HG03095 (cell line): ENCODE measurements around the gene THAP5.

Experiments used
- ATAC-seq: cut with Tn5 transposase; IDR thresholded peaks from one replicate; pipeline ENCODE4 v1.9.1; 2021; ENCODE audit warnings: moderate library complexity; ENCODE audit not compliant: unreplicated experiment

The THAP5 gene

DNA sequence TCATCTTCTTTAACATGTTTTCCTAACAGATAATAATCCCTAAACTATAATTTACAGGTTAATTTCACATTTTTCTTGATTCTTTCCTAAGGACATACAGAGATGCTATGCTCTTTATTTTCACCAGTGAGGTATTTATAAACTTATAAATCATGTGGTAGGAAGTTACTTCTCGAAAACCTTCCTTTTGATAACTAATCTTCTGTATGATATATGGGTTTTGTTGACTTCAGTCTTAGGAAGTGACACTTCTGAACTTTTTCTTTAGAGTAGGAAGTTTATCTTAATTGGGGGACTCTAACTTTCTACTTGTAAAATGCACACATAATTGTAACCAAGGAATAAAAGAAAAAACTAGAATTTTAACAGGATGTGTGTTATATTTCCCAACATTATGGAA lies 33.8 kb downstream of the THAP5 start:
- ATAC-seq = no peak

DNA sequence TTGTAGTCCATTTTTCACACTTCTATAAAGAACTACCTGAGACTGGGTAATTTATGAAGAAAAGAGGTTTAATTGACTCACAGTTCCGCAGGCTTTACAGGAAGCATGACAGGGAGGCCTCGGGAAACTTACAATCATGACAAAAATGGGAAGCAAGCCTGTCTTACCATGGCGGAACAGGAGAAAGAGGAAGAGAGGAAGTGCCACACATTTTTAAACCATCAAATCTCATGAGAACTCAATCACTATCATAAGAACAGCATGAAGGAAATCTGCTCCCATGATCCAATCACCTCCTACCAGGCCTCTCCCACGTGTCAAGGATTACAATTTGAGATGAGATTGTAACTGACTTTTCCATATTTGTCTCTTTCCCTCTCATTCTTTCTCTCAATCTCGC lies 34.2 kb downstream of the THAP5 start:
- ATAC-seq = no peak

DNA sequence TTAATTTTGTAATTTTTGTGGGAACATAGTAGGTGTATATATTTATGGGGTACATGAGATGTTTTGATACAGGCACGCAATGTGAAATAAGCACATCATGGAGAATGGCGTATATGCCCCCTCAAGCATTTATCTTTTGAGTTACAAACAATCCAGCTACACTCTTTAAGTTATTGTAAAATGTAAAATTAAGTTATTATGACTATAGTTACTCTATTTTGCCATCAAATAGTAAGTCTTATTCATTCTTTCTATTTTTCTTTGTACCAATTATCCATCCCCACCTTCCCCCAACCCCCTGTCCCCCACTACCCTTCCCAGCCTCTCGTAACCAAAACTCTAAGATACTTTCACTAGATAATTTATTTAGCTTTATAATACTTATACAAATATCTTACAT lies 35.8 kb downstream of the THAP5 start:
- no peak for ATAC-seq

DNA sequence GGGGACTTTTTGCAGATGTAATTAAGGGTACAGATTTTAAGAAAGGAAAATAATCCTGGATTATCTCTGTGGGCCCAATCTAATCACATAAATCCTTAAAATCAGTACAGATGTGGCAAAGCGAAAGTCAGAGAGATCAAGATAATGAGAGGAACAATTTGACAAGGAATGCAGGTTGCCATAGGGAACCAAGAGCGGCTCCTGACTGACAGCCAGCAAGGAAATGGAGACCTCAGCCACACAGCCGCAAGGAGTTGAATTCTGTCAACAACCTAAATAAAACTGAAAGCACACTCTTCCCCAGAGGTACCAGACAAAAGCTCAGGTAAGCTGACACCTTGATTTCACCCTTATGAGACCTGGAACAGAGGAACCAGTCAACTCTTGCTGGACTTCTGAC lies 40.2 kb downstream of the THAP5 start:
- no peak for ATAC-seq

DNA sequence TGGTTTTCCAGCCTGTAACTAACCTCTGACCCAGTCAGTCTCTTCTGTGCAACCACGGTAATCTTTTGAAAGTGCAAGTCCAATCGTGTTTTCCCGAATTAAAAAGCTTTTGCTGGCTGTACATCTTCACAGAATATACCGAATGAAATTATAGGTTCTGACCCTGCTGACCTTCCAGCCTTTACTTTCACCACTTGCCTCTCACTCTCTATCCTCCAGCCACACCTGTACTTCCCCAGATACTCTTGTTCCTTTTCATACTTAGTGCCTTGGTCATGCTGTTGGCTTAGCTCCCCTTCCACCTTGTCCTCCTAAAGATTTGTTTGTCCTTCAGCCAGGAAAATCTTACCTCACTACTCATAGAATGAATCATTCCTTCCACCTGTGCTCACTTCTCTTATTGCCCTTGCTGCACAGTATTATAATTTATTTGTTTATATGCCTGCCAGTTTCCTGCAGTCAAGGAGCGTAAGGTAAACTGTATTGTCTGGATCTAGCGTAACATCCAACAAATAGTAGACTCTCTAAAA lies 41.3 kb downstream of the THAP5 start:
- ATAC-seq = no peak

DNA sequence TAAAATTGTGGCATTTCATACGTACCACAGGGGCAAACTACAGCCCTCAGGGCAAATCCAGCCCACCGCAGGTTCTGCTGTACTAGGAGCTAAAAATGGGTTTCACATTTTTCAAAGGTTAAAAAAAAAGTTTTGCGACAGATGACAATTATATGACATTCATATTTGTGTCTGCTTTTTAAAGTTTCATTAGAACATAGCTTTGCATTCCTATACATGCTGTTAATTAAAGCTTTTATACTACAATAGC lies 42.8 kb downstream of the THAP5 start:
- ATAC-seq = no peak

DNA sequence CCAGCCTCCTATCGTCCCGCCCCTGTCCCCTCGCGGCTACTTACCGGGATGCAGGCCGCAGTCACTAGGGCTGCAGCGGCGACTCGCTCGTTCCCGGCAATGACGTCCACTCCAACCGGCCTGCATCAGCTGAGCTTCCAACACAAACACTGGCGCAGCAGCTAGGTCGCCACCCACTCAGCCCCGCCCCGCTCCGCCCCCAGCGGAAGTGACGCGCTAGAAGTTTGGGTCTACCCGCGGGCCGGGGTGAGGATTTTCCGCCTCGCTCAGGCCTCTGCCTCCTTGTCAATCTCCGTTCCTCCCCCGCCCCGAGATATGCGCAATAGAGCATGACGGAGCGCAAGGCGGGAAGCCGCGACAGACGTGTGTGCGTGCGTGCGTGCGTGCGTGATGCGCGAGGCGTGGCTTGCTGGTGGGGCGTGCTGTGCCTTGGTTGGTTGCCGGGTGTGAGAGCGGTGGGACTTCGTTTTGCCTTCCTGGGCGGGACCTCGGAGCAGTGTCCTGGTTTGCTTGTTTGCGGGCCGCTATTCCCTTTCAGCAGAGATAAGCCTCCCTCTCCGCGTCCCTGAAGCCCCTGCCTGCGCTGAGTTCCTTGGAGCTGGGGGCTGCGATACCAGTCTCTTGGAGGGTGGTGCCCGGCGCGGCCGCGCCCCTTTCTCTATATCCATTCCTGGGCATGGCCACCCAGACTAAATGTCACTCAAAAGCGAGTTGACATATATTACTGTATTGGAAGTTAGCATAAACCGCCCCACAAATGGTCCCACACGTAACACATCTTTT lies 43.3 kb downstream of the THAP5 start, which contains the start of gene PNPLA8:
TSS of gene PNPLA8 (minus strand) at position 151 of the 783 bp plus-strand sequence. CDS start 10,644 bp downstream, outside the sequence.
- ATAC-seq = peak; percentile 94

DNA sequence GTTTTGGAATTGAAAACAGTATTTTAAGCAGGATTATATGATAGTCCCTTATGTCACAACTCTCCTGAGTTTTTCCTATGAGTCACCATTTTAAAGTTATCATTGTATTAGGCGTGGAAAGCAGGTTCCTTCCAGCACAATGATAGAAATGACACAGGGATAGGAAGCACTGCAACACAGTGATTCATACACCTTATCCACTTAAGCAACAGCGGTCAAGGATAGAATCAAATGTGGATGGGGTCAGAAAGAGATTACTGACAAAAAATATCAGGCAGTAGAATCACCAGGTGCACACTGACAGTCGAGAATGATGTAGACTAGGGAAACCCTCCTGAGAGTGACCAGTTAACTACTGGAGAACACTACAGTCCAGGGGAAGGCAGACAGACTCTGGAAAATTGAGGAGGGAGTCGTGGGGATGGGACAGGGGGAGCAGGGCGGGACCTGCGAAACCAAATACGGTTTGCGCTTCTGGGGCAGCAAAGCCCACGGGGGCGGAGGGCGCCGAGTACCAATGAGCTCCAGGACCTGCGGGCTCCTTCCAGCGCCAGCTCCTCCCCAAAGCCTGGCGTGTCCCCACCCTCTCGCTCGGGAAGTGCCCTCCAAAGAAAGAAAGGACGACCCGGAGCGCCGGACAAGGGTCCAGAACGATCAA lies 44.0 kb downstream of the THAP5 start:
- ATAC-seq = peak; percentile 46

DNA sequence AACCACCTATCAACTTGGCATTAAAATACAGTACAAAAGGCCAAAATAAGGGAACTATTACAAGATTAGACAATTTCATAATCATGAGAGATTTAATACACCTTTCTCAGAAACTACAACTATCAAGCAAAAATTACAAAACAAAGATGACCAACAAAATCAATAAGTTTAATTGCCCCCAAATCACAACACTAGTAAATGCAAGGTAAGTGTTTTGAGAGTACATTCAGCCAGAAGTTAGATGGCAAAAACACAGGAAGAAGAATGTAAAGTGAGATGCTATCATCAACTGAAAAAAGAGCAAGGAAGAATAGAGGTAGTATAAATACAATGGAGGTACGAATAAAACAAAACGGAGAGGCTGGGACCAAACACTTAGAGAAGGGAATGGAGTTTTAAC lies 46.7 kb downstream of the THAP5 start:
- no peak for ATAC-seq

DNA sequence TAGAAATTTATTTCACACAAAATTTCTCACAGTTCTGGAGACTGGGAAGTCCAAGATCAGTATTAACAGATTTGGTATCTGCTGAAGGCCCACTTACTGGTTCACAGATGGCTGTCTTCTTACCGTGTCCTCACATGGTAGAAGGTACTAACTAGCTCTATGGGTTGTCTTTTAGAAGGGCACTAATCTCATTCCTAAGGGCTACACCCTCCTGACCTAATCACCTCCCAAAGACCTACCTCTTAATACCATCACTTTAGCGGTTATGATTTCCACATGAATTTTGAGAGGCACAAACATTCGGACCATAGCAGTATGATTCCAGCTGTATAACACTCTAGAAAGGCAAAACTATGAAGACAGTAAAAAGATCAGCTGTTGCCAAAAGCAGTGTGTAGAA lies 51.6 kb downstream of the THAP5 start:
- no peak for ATAC-seq

DNA sequence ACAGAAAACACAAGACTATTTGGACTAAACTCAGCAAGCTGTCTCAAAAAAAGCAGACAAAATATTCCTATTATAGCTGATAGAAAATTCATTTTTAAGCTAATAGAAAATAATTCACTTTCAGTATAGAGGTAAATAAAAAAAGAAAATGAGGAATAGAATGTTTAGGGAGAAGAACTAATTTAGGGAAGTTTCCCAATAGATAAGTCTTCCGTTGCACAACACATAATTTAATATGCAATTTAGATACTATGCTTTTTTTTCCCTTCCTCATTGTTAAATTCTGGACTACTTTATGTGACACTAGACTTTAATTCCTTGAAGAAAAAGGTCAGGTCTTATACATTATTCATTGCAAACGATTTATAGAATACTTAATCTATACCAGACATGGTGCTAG lies 53.9 kb downstream of the THAP5 start:
- ATAC-seq = no peak

DNA sequence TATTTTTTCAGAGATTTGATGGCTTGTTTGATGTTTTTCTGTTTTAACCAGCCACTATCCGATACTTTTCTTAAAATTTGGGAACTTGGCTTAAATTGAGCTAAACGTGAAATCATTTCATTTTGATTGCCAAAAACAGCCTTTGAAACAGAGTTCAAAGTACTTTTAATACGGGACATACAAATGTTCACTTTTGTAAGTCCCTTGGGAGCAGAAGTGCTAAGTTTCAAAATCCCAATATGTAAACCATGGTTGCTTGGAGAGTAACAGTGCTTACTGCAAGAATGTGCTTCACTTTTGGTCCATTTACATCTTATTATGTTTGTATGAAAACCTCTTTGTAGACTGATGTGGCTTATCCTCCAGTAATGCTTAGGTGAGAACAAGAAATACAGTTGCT lies 54.5 kb downstream of the THAP5 start:
- ATAC-seq = no peak
